Measurements from ENCODE around the gene CYSLTR2.

The CYSLTR2 gene

DNA sequence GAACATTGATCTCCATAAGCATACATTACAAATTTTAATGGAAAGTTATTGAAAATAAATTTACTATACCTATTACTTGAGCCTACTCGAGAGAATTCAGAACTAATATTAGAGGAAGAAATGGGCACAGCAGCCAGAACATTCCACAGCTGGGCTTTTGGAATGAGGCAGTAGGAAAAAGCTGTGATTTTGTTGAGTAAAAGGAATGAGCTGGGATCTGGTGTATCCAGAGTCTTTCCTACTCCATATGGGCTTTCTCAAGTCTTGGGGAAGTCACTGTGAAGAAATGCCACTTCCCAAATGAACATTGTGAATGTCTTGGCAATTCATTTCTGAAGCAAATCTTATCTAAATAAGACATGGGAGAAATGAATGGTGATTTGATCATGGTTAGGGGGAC is 93.1 kb downstream of the CYSLTR2 start:
- no peaks in the 10 kb centered on the region for H3K9me3 ChIP-seq (ENCODE audit: control insufficient read depth, insufficient read depth, low read depth, low read length)
- POLR2A ChIA-PET = no interaction called here
- H3K4me1 ChIP-seq (ENCODE audit: control insufficient read depth, insufficient read depth, low read length) = no peaks in the 10 kb centered on the region; the same call in 1 of the 2 replicates
- TF ChIP-seq ZSCAN16 (tag by site-specific recombination; IDR thresholded peaks at IDR 0.05) (no peak), ZNF121 (tag by site-specific recombination; IDR thresholded peaks at IDR 0.05) (no peak), ZNF221 (tag by site-specific recombination; IDR thresholded peaks at IDR 0.05; ENCODE audit: borderline replicate concordance) (no peak), KLF7 (tag by site-specific recombination; IDR thresholded peaks at IDR 0.05; ENCODE audit: borderline replicate concordance) (no peak), ZNF155 (tag by site-specific recombination; IDR thresholded peaks at IDR 0.05) (no peak), OVOL3 (tag by site-specific recombination; IDR thresholded peaks at IDR 0.05) (no peak), SETDB1 (IDR thresholded peaks at IDR 0.05; ENCODE audit: insufficient read length, low read length) (no peak), ZNF610 (tag by site-specific recombination; IDR thresholded peaks at IDR 0.05; ENCODE audit: borderline replicate concordance) (no peak), ZFP37 (tag by site-specific recombination; IDR thresholded peaks at IDR 0.05) (no peak), ZNF24 (tag by site-specific recombination; IDR thresholded peaks at IDR 0.05) (no peak), ZNF670 (tag by site-specific recombination; IDR thresholded peaks at IDR 0.05; ENCODE audit: low read depth) (no peak)
- TF ChIP-seq, protein P1, sequence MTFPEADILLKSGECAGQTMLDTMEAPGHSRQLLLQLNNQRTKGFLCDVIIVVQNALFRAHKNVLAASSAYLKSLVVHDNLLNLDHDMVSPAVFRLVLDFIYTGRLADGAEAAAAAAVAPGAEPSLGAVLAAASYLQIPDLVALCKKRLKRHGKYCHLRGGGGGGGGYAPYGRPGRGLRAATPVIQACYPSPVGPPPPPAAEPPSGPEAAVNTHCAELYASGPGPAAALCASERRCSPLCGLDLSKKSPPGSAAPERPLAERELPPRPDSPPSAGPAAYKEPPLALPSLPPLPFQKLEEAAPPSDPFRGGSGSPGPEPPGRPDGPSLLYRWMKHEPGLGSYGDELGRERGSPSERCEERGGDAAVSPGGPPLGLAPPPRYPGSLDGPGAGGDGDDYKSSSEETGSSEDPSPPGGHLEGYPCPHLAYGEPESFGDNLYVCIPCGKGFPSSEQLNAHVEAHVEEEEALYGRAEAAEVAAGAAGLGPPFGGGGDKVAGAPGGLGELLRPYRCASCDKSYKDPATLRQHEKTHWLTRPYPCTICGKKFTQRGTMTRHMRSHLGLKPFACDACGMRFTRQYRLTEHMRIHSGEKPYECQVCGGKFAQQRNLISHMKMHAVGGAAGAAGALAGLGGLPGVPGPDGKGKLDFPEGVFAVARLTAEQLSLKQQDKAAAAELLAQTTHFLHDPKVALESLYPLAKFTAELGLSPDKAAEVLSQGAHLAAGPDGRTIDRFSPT (tag by site-specific recombination; IDR thresholded peaks at IDR 0.05) = no peak
- TF ChIP-seq, protein P2, sequence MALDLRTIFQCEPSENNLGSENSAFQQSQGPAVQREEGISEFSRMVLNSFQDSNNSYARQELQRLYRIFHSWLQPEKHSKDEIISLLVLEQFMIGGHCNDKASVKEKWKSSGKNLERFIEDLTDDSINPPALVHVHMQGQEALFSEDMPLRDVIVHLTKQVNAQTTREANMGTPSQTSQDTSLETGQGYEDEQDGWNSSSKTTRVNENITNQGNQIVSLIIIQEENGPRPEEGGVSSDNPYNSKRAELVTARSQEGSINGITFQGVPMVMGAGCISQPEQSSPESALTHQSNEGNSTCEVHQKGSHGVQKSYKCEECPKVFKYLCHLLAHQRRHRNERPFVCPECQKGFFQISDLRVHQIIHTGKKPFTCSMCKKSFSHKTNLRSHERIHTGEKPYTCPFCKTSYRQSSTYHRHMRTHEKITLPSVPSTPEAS (tag by site-specific recombination; IDR thresholded peaks at IDR 0.05) = no peak
- TF ChIP-seq, protein P3, sequence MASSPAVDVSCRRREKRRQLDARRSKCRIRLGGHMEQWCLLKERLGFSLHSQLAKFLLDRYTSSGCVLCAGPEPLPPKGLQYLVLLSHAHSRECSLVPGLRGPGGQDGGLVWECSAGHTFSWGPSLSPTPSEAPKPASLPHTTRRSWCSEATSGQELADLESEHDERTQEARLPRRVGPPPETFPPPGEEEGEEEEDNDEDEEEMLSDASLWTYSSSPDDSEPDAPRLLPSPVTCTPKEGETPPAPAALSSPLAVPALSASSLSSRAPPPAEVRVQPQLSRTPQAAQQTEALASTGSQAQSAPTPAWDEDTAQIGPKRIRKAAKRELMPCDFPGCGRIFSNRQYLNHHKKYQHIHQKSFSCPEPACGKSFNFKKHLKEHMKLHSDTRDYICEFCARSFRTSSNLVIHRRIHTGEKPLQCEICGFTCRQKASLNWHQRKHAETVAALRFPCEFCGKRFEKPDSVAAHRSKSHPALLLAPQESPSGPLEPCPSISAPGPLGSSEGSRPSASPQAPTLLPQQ (tag by site-specific recombination; IDR thresholded peaks at IDR 0.05) = no peak
- H3K36me3 ChIP-seq (ENCODE audit: control insufficient read depth in 2 of 2, insufficient read depth in 1 of 2, low read length in 2 of 2) = no peaks in the 10 kb centered on the region
- no peak overlapping the region for H3K27ac ChIP-seq (ENCODE audit: extremely low read depth, low read depth, low read length)
- H3K4me3 ChIP-seq (ENCODE audit: low read depth, low read length) = no peak overlapping the region
- CTCF ChIA-PET = no interaction called here

DNA sequence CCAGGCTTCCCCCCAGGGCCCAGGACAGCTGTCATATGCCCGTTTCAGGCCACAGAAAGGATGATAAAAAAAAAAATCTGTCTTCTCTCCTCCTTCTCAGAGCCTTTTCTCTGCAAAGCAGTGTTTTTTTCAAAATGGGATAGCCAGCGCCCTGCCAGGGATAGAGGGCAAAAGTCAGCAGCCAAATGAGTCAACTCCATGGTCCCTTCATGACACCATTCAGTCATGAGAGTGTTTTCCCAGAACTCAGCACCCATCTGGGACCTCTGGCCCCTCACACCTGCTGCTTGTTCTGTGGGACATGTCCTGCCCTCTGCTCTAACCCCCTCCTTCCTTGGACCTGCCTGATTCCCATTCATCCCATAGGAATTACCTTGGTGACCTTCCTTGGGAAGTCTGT is 95.0 kb downstream of the CYSLTR2 start:
- Histone ChIP-seq H3K9me3 (ENCODE audit: control insufficient read depth, insufficient read depth, low read depth, low read length) (no peaks in the 10 kb centered on the region), H3K4me1 (ENCODE audit: control insufficient read depth, insufficient read depth, low read length) (no peaks in the 10 kb centered on the region; the same call in 1 of the 2 replicates), H3K36me3 (ENCODE audit: control insufficient read depth in 2 of 2, insufficient read depth in 1 of 2, low read length in 2 of 2) (no peaks in the 10 kb centered on the region), H3K4me3 (ENCODE audit: low read depth, low read length) (no peak overlapping the region), H3K27ac (ENCODE audit: extremely low read depth, low read depth, low read length) (no peak overlapping the region)
- POLR2A ChIA-PET = no interaction called here
- CTCF ChIA-PET = interaction anchor here (0.5 to 3.0 kb wide), 6 partner anchors 16 to 668 kb away, joined by 3 to 20 read pairs (median 3); no protein-coding TSS in a partner anchor
- TF ChIP-seq ZNF747 (tag by site-specific recombination; IDR thresholded peaks at IDR 0.05) (no peak), ZNF830 (tag by site-specific recombination; IDR thresholded peaks at IDR 0.05; ENCODE audit: low read depth) (no peak), ZNF10 (tag by site-specific recombination; IDR thresholded peaks at IDR 0.05) (no peak), ZNF155 (tag by site-specific recombination; IDR thresholded peaks at IDR 0.05) (no peak), ZNF112 (tag by site-specific recombination; IDR thresholded peaks at IDR 0.05) (no peak), ZSCAN16 (tag by site-specific recombination; IDR thresholded peaks at IDR 0.05) (no peak), GLIS1 (tag by site-specific recombination; IDR thresholded peaks at IDR 0.05) (no peak), ZNF132 (tag by site-specific recombination; IDR thresholded peaks at IDR 0.05; ENCODE audit: borderline replicate concordance) (no peak), TRIM28 (IDR thresholded peaks at IDR 0.05; ENCODE audit: borderline replicate concordance, low read length) (no peak), ZNF302 (tag by site-specific recombination; IDR thresholded peaks at IDR 0.05; ENCODE audit: low read depth) (no peak), ZNF266 (tag by site-specific recombination; IDR thresholded peaks at IDR 0.05; ENCODE audit: low read depth) (no peak)
- TF ChIP-seq, protein P2 (tag by site-specific recombination; IDR thresholded peaks at IDR 0.05) = no peak
- TF ChIP-seq, protein P4, sequence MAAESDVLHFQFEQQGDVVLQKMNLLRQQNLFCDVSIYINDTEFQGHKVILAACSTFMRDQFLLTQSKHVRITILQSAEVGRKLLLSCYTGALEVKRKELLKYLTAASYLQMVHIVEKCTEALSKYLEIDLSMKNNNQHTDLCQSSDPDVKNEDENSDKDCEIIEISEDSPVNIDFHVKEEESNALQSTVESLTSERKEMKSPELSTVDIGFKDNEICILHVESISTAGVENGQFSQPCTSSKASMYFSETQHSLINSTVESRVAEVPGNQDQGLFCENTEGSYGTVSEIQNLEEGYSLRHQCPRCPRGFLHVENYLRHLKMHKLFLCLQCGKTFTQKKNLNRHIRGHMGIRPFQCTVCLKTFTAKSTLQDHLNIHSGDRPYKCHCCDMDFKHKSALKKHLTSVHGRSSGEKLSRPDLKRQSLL (tag by site-specific recombination; IDR thresholded peaks at IDR 0.05) = no peak
- TF ChIP-seq, protein P5, sequence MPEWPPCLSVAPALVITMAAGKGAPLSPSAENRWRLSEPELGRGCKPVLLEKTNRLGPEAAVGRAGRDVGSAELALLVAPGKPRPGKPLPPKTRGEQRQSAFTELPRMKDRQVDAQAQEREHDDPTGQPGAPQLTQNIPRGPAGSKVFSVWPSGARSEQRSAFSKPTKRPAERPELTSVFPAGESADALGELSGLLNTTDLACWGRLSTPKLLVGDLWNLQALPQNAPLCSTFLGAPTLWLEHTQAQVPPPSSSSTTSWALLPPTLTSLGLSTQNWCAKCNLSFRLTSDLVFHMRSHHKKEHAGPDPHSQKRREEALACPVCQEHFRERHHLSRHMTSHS (tag by site-specific recombination; IDR thresholded peaks at IDR 0.05) = no peak
- TF ChIP-seq, protein P6, sequence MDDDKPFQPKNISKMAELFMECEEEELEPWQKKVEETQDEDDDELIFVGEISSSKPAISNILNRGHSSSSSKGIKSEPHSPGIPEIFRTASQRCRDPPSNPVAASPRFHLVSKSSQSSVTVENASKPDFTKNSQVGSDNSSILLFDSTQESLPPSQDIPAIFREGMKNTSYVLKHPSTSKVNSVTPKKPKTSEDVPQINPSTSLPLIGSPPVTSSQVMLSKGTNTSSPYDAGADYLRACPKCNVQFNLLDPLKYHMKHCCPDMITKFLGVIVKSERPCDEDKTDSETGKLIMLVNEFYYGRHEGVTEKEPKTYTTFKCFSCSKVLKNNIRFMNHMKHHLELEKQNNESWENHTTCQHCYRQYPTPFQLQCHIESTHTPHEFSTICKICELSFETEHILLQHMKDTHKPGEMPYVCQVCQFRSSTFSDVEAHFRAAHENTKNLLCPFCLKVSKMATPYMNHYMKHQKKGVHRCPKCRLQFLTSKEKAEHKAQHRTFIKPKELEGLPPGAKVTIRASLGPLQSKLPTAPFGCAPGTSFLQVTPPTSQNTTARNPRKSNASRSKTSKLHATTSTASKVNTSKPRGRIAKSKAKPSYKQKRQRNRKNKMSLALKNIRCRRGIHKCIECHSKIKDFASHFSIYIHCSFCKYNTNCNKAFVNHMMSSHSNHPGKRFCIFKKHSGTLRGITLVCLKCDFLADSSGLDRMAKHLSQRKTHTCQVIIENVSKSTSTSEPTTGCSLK (tag by site-specific recombination; IDR thresholded peaks at IDR 0.05) = no peak

Data from HEK293 (cell line).